ENCODE data around the gene RANBP1. TPM values are rescaled to one million over a fixed set of nuclear protein-coding genes. Genes with fewer than 3 reads are reported as not detected.

RANBP1 gene
- total RNA-seq, 2 experiments from 2014 or later, result 176 to 181 TPM

GRCh38 chr22:20106205-20106848 is 9.6 kb upstream of the RANBP1 start:
- no peak for DNase-seq
- H3K4me3 Mint-ChIP-seq, result no peak overlapping the region
- no peak overlapping the region for H3K27ac Mint-ChIP-seq
- H3K9me3 Mint-ChIP-seq, result no peaks in the 10 kb centered on the region
- H3K36me3 Mint-ChIP-seq (ENCODE audit: low read depth), result peaks cover 49% of the 10 kb centered on the region
- H3K4me1 Mint-ChIP-seq, result peaks cover 12% of the 10 kb centered on the region
- POLR2A ChIA-PET, result interaction anchor here (0.7 to 4.4 kb wide), 3 partner anchors 11 to 104 kb away, joined by 3 to 35 read pairs (median 3); partner anchors contain the start of genes RANBP1 and TRMT2A
- no peaks in the 10 kb centered on the region for H3K27me3 Mint-ChIP-seq
- CTCF ChIA-PET, result no interaction called here

GRCh38 chr22:20106849-20107237 is 9.1 kb upstream of the RANBP1 start:
- Mint-ChIP-seq H3K27ac (no peak overlapping the region), H3K4me3 (no peak overlapping the region), H3K27me3 (no peaks in the 10 kb centered on the region), H3K36me3 (ENCODE audit: low read depth) (peaks cover 50% of the 10 kb centered on the region), H3K4me1 (peaks cover 10% of the 10 kb centered on the region), H3K9me3 (no peaks in the 10 kb centered on the region)
- ChIA-PET POLR2A (interaction anchor here (4.4 kb wide), 1 partner anchor 10 kb away, joined by 35 read pairs; the partner anchor contains the start of genes RANBP1 and TRMT2A), CTCF (no interaction called here)
- no peak for DNase-seq

GRCh38 chr22:20107471-20107901 is 8.4 kb upstream of the RANBP1 start:
- Mint-ChIP-seq H3K4me1 (peaks cover 9% of the 10 kb centered on the region), H3K27ac (no peak overlapping the region), H3K9me3 (no peaks in the 10 kb centered on the region), H3K36me3 (ENCODE audit: low read depth) (peaks cover 54% of the 10 kb centered on the region), H3K4me3 (no peak overlapping the region), H3K27me3 (no peaks in the 10 kb centered on the region)
- no peak for DNase-seq
- POLR2A ChIA-PET, result interaction anchor here (1.1 to 4.4 kb wide), 2 partner anchors 10 to 400 kb away, joined by 3 to 35 read pairs; partner anchors contain the start of genes MED15, RANBP1 and TRMT2A
- CTCF ChIA-PET, result no interaction called here

- Mint-ChIP-seq H3K4me3 (no peak overlapping the region), H3K36me3 (ENCODE audit: low read depth) (peaks cover 50% of the 10 kb centered on the region), H3K27me3 (no peaks in the 10 kb centered on the region), H3K9me3 (no peaks in the 10 kb centered on the region), H3K27ac (no peak overlapping the region), H3K4me1 (peaks cover 9% of the 10 kb centered on the region)
- ChIA-PET POLR2A (interaction anchor here (1.1 to 4.4 kb wide), 4 partner anchors 9 to 400 kb away, joined by 3 to 35 read pairs (median 4); partner anchors contain the start of genes MED15, RANBP1 and TRMT2A), CTCF (no interaction called here)
- DNase-seq, result no peak
Measured at GRCh38 chr22:20107951-20108756, 7.8 kb upstream of the RANBP1 start.

GRCh38 chr22:20108757-20109230 is 7.1 kb upstream of the RANBP1 start:
- DNase-seq, result no peak
- Mint-ChIP-seq H3K4me1 (peaks cover 9% of the 10 kb centered on the region), H3K36me3 (ENCODE audit: low read depth) (peaks cover 51% of the 10 kb centered on the region), H3K4me3 (no peak overlapping the region), H3K27me3 (no peaks in the 10 kb centered on the region), H3K27ac (peak overlapping the region; percentile 38), H3K9me3 (no peaks in the 10 kb centered on the region)
- ChIA-PET POLR2A (interaction anchor here (1.1 to 4.4 kb wide), 4 partner anchors 8 to 399 kb away, joined by 3 to 35 read pairs (median 4); partner anchors contain the start of genes MED15, RANBP1 and TRMT2A), CTCF (no interaction called here)

GRCh38 chr22:20109411-20110358 is 6.2 kb upstream of the RANBP1 start:
- Mint-ChIP-seq H3K27ac (peak overlapping the region; percentile 19), H3K4me1 (peaks cover 16% of the 10 kb centered on the region), H3K36me3 (ENCODE audit: low read depth) (peaks cover 59% of the 10 kb centered on the region), H3K9me3 (no peaks in the 10 kb centered on the region), H3K4me3 (no peak overlapping the region), H3K27me3 (no peaks in the 10 kb centered on the region)
- ChIA-PET POLR2A (interaction anchor here (1.2 to 4.4 kb wide), 4 partner anchors 7 to 27 kb away, joined by 3 to 35 read pairs (median 12); partner anchors contain the start of genes RANBP1 and TRMT2A), CTCF (interaction anchor here (1.0 kb wide), 1 partner anchor 18 kb away, joined by 3 read pairs; no protein-coding TSS in a partner anchor)
- DNase-seq, result no peak

- H3K4me1 Mint-ChIP-seq, result peaks cover 22% of the 10 kb centered on the region
- H3K9me3 Mint-ChIP-seq, result no peaks in the 10 kb centered on the region
- no peak for DNase-seq
- CTCF ChIA-PET, result interaction anchor here (0.7 to 1.0 kb wide), 2 partner anchors 19 to 31 kb away, joined by 3 to 4 read pairs; no protein-coding TSS in a partner anchor
- POLR2A ChIA-PET, result interaction anchor here (1.6 to 3.9 kb wide), 2 partner anchors 8 to 14 kb away, joined by 3 to 21 read pairs; no protein-coding TSS in a partner anchor
- no peaks in the 10 kb centered on the region for H3K27me3 Mint-ChIP-seq
- no peak overlapping the region for H3K27ac Mint-ChIP-seq
- H3K36me3 Mint-ChIP-seq (ENCODE audit: low read depth), result peaks cover 64% of the 10 kb centered on the region
- H3K4me3 Mint-ChIP-seq, result no peak overlapping the region
Measured at GRCh38 chr22:20110359-20110985, 5.4 kb upstream of the RANBP1 start.

- Mint-ChIP-seq H3K4me3 (peak overlapping the region; percentile 10), H3K4me1 (peaks cover 25% of the 10 kb centered on the region), H3K9me3 (no peaks in the 10 kb centered on the region), H3K27me3 (no peaks in the 10 kb centered on the region), H3K27ac (peak overlapping the region; percentile 45), H3K36me3 (ENCODE audit: low read depth) (peaks cover 59% of the 10 kb centered on the region)
- ChIA-PET CTCF (interaction anchor here (0.7 to 1.3 kb wide), 3 partner anchors 10 to 32 kb away, joined by 3 to 4 read pairs (median 4); no protein-coding TSS in a partner anchor), POLR2A (interaction anchor here (1.6 to 3.9 kb wide), 2 partner anchors 9 to 14 kb away, joined by 3 to 21 read pairs; no protein-coding TSS in a partner anchor)
- DNase-seq, result no peak
Measured at GRCh38 chr22:20111045-20111688, 4.7 kb upstream of the RANBP1 start.

- Mint-ChIP-seq H3K36me3 (ENCODE audit: low read depth) (peaks cover 55% of the 10 kb centered on the region), H3K27ac (peak overlapping the region; percentile 52), H3K27me3 (no peaks in the 10 kb centered on the region), H3K9me3 (no peaks in the 10 kb centered on the region), H3K4me3 (no peak overlapping the region), H3K4me1 (peaks cover 28% of the 10 kb centered on the region)
- DNase-seq, result no peak
- ChIA-PET CTCF (interaction anchor here (1.3 kb wide), 1 partner anchor 11 kb away, joined by 4 read pairs; no protein-coding TSS in a partner anchor), POLR2A (interaction anchor here (0.8 to 3.9 kb wide), 3 partner anchors 10 to 13 kb away, joined by 3 to 21 read pairs (median 3); no protein-coding TSS in a partner anchor)
Measured at GRCh38 chr22:20111689-20112622, 3.9 kb upstream of the RANBP1 start.

GRCh38 chr22:20112623-20113511 is 3.0 kb upstream of the RANBP1 start:
- POLR2A ChIA-PET, result interaction anchor here (0.8 to 3.9 kb wide), 2 partner anchors 11 kb away, joined by 3 to 21 read pairs; no protein-coding TSS in a partner anchor
- Mint-ChIP-seq H3K27me3 (no peaks in the 10 kb centered on the region), H3K36me3 (ENCODE audit: low read depth) (peaks cover 51% of the 10 kb centered on the region), H3K4me1 (peaks cover 28% of the 10 kb centered on the region), H3K9me3 (no peaks in the 10 kb centered on the region), H3K27ac (no peak overlapping the region), H3K4me3 (no peak overlapping the region)
- CTCF ChIA-PET, result interaction anchor here (1.3 kb wide), 1 partner anchor 12 kb away, joined by 4 read pairs; no protein-coding TSS in a partner anchor
- no peak for DNase-seq

Data from activated CD4-positive, alpha-beta memory T cell treated with anti-CD3 and anti-CD28 coated beads, Interleukin-2, amount 10 ng/mL, durations not matched to agents 7 days and 5 days (primary cell).